Esophagus mucosa (tissue), 1 donor: Measurements from ENCODE around the gene ITGB2. TPM values are rescaled to one million over a fixed set of nuclear protein-coding genes. Genes with fewer than 3 reads are reported as not detected.

ENCODE experiments used
- ATAC-seq: fragments of 200-7000 bp; cut with Tn5 transposase; one replicate; pipeline ENCODE4 v1.9.1; 2020
- total RNA-seq: library from RNA; stranded (reverse); gene quantifications from one replicate; pipeline ENCODE4 v1.2.4, GENCODE V29; 2023
- donor health status: DM: yes; HTN: yes; CAD: no.

The ITGB2 gene
- total RNA-seq, 1 donor from 2014 or later = 7.1 TPM

DNA sequence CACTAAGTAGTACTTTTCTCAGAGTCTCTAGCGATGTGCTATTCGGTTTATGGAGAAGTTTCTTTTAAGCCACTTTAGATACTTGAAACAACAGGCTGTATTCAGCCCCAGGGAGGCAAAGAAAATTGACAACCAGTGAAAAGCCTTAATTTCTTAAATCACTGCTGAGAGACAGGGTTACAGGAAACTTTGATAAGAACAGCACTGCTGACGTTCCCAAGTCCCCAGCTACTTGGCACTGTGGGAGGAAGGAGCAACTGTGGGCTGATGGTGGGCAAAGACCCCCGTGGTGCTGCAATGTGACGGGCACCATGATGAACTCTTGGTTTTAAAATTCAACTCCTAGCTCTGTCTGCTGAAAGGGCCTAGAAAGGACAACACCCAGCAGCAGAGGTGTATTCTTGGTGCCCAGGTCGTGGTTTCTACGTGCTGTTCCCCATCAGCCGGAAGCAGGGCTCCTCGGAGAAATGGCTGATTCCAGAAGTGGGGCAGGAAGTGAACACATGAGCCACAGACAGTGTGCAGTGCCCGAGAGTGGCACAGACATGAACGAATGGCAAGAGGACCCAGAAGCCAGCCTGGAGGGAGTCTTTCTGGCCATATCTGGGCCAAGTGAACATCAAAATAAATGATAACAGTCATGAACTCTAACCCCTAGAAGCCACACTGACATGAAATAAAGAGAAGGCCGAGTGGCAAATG is 52.5 kb downstream of the ITGB2 start:
- ATAC-seq = no peak

DNA sequence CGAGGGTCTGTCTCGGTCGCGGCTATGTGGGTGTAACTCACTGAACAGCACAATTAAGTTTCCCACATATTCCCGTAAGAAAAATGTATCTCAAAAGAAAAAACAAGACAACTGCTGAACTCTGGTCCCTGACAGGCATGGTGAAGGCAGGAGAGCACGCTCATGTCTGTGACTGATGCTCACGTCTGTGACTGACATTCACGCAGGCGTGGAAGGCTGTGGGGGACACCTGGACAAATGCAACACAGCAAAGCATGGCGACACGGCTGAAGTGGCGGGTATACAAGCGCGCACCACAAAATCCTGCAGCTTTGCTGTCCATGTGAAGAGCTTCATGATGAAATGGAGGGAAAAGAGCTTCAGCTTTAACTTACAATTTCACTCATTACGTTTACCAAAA is 53.2 kb downstream of the ITGB2 start:
- ATAC-seq = no peak

DNA sequence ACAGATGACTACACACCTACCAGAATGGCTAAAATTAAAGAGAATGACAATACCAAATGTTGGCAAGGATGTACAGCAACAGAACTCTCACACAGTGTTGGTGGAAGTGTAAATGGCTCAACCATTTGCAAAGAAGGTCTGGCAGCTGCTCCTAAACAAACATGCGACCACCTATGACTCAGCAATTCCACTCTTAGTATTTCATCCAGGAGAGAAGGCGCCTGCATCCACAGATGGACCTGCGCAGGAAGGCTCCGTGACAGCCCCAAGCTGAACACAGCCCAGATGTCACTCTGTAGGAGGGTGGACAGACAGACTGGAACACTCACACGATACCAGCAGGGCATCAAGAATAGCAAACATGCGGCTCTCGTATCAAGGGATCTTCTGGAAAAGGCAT is 53.9 kb downstream of the ITGB2 start:
- no peak for ATAC-seq

DNA sequence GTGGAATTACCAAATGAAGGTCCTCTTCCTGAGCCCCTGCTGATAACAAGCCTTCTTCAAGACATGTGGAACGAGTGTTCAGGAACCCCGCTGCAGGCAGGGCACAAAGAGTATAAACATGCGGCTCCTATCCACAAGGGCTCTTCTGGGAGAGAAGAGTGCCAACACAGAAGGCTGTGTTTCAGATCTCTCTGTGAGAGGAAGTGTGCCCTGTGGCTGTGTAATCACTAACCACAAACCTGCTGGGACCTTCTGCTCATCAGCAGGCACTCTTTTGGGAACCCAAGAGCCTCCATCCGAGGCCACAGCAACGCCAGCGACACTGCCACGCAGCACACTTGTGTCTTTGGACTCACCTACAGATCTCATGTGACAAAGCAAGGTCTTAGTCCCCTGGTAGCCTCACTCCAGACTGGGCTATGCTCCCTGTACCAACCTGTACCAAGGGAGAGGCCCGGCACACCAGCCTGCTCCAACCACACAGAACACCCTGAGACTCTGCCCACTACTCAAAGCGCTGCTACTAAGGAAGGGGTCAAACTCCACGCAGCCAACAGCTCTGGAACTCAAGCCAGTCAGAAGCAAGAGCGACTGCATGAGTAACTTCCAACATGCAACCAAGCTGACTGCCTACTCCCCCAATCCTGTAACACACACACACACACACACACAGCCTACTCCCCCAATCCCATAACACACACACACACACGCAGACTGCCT is 55.0 kb downstream of the ITGB2 start:
- no peak for ATAC-seq

DNA sequence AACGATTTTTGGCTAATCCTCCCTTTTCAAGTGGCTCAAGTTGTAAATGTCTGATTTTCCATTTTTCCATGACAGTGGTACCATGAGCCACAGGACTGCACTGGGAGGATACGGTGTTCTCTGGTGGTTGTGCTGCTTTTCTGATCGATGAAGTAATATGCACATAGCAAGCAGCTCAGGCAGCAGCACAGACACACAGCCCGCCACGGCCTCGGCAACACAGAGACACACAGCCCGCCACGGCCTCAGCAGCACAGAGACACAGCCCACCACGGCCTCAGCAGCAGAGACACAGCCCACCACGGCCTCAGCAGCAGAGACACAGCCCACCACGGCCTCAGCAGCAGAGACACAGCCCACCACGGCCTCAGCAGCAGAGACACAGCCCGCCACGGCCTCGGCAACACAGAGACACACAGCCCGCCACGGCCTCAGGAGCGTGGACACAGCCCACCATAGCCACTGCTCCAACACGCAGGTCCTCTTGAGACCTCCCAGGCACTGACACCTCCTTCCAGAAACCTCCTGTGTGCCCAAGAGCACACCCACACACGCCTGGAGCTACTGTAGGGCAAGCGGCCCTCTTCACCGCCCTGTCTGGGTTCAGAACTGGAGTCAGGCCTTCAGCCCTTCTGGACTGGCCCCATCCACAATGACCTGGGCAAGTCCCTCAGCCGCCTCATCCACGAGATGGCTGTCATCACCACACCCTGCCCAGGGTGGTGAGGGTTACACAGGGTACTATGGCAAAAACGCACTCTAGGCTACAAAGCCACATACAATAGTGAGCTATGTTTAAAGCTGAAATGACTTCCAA is 57.6 kb downstream of the ITGB2 start:
- ATAC-seq = no peak

DNA sequence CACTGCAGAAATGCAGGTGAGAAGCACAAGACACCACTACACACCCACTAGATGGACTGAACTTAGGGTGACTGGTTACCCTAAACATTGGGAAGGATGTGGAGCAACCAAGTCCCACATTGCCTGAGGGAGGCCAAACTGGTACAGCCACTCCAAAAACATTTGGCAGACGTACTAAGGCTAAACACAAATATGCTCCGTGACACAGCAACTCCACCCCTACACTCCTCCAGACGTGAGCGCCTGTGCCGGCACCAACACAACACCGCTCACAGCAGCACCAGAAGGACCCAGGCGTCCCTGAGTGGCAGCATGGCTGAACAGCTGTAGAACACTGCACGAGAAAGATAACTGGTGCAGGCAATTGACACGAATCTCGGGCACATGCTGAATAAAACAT is 61.9 kb downstream of the ITGB2 start:
- ATAC-seq = peak; percentile 90

DNA sequence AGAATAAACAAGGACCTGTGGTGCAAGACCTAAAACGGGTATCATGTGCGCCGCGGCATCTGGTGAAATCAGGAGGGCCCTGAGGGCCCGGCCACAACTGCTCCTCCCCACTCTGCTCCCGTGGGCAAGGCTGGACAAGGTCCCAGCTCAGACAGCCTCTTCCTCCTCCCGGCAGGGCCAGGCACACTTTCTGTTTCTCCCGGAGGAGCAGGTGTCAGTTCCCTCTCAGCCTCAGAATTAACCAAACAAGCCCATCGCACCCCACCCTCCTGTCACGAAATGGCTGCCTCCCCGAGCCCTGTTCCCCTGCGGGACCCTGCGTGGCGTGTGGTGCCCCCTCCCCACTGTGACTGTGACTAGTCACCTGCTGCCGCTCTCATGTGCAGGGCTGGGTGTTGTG is 62.4 kb downstream of the ITGB2 start:
- peak; percentile 21 for ATAC-seq

DNA sequence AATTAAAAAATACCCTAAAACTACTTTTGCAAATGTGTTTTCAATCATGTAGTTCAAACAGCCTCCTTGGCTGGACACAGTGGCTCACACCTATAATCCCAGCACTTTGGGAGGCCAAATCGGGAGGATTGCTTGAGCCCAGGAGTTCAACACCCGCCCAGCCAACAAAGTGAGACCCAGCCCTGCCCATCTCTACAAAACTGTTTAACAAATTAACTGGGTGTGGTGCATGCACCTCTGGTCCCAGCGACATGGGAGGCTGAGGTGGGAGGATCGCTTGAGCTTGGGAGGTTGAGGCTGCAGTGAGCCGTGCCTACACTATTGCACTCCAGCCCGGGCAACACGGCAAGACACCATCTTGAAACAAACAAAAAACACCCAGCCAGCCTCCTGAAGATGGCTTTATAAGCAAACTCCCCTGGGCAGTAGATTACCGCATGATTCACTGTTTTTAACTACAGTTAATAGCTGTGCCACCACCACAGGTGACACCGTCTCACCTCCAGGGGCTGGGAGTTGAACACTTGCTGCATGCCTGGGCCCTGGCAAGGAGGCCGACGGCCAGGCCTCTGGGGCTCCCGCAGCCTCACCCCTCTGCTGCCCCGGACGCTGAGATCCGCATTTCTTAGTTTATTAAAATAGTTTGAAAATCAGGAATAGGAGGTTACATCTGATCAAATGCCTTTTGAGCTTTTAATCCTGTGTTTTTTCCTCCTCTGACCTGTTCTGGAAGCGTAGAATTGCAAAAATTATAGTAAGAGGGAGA is 63.4 kb downstream of the ITGB2 start:
- no peak for ATAC-seq

DNA sequence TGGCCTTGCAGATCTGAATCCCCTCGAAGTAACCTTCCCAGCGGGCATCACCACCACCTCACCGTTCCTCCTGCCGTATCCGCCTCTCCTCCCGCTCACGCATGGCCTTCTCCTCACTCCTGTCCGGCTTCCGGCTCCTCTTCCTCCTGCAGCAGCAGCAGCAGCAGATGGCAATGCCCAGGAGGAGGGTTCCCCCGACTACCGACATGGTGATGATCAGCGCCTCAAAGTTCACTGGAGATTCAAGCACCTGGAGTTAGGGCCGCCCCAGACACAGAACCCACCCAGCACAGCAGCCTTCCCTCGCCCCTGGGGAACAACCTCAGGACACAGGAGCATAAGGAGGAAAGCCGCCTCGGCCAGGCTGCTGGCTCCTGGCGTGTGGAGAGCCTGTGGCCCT is 64.6 kb downstream of the ITGB2 start:
- no peak for ATAC-seq

DNA sequence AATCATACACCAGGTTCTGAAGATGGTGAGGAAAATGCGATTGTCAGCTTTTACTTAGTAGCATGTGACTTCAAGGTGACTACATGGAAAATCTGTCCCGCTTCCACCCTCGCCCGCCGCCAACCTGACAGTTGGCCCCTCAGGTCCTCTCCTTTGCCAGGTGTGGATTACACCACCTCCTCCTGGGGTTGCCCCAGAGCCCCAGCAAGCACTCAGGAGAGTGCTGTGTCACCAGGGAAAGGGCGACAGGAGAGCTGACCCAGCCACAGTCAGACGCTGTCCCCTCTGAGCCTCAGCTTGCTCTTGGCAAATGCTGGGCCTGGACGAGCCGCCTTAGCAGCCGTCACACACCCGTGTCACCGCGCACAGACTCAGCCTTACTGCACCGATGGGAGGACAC is 65.1 kb downstream of the ITGB2 start:
- ATAC-seq = no peak

DNA sequence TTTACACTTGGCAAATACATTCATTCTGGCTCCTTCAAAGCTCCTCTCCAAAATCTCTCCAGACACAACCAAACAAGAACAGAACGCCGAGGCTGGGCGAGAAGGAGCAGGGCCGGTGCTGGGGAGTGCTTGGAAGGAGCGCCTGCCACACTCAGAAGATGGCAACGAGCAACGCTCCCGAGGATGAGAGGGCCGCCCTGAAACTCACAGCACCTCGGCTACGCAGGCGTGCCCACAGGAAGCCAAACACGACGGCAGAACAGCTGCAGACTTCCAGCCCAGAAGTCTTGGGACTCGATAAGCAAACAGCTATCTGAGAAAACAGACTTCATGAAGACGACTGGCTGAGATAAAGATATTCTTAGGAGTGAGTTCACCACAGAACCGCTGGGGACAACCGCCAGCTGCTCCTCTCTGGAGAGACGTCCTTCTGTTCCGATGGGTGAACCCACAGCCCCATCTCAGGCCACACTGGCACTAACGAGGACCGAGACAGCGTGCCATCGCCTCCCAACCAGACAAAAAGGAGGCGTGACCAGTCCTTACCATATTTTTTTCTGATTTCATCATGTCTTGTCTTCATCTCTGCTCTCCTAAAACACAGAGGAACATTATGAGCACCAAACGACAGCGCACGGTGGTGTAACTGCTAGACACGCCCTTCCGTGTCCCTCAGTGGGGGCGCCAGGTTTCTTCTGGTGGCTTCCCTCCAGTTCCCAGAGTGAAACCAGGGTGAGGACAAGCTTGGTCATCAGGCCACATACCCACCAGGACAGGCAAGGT is 65.8 kb downstream of the ITGB2 start:
- ATAC-seq = no peak

DNA sequence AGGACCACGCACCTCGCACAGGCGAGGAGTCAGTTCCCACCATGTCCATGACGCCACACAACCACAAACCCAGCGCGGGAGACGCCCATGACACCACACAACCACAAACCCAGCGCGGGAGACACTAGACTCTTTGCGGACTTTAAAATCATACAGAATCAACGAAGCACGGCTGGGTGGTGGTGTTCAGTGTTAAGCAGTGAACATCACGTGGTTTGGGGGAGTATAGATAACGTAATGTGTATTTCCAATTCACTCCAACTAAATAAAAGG is 66.4 kb downstream of the ITGB2 start:
- ATAC-seq = no peak

DNA sequence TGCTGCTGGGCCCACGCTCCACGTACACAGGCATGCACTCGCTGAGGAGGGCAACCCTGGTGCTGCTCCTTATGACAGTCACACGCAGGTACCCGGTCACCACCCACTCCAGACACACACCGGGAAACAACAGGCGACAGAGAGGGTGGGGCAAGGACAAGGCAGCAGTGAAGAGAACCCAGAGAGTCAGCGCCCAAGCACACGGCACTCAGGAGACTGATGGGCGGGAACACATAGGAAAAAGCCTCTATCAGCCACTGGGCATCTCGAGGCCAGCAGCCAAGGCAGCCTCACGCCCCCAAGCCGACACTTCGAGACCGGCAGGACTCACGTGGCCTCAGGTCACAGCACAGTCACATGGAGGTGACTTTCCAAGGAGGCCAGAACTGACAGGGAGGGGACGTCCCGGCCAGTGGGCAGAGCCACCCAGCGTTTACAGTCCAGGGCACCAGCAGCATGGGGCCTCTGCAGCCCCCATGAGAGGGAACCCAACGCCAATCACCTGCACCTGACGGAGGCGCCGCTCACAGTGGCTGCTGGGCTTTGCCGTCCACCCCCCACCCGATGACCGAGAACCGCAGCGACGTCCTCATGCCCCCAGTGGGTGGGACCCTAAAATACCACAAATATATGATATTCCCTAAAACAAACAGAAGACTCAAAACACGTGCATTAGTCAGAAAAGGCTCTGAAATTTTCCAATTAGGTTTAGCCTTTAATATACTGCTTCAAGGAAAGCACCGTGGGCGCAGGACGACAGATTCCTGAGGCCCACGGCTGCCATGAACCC is 66.9 kb downstream of the ITGB2 start:
- no peak for ATAC-seq

DNA sequence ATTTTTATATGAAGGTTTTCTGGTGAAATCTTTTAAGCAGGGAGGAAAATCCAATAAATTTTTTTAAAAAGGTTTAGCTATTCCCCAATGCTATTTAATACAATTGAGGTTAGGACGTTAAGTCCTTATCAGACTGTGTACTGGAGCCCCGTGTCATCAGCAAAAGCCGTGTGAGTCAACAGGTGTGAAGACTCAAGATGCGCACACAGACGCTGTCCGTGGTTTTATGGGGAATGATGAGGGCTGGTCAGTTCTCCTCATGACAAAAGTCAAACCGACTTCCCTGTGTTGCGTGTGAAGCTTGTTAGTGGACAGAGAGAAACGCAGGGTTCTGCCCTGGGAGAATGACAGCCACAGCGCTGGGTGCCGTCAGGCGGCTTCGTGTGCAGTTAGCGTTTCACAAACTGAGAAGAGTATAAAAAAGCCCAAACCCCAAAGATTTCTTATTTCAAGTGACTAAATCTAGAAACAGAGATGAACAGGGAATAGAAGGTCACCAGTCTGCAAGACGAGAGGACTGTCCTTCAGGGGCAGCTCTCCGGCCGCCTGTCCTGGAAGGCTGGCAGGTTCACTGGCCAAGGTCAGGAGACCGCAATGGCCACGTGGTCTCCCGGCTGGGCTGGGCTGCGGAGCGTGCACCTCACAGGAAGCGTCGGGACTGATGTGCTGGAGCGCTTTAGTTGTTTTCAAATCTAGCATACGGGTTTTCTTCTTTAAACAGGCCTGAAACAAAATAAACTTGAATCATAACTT is 69.6 kb downstream of the ITGB2 start:
- ATAC-seq = no peak

DNA sequence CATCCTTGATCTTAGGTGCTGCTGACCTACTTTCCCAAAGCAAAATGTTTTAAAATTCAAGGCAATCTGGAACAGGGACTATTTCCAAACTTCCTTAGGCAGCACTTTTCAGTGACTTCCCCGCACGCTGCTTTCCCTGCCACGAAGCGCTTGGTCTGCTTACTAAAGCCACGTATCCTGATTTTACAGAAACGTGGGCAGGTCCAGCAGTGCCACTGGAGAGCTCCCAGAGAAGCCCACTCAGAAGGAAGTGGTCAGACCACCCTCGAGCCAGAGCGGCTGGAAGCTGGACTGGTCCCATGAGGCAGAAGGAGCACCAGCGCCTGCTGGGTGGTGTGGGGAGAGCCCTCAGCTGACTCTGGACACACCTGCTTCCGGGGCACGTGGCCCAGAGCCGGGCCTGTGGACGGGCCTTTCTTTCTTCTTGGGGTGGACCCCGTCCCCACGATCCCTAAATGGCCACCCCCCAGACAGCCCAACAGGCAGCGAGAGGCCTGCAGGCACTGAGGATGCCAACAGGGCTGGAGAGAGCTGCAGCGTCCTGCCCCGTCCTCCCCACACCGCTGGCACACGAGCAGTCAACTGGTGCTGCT is 70.4 kb downstream of the ITGB2 start:
- ATAC-seq = no peak

DNA sequence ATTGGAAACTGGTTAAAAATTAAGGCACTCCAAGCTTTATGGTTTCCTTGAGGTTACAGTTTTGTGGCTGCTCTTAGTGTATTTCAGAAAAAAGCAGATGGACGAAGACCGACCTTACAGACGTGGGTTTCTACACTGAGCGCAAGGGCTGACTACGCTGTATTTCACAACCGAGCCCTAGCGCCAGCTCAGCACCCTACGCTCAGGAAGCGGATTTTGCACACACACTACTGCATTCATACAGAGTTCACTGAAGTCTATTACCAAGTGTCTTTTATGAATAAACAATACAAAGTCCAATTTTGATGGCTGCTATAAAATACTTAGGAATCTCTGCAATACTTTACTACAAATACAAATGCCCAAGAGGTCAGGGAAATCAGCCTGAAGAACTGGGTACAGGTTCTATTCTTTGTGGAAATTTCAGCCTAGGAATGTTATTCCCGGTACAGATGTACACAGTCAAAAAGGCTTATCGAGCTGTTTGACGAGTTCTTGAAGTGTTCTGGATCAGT is 71.0 kb downstream of the ITGB2 start:
- ATAC-seq = no peak

DNA sequence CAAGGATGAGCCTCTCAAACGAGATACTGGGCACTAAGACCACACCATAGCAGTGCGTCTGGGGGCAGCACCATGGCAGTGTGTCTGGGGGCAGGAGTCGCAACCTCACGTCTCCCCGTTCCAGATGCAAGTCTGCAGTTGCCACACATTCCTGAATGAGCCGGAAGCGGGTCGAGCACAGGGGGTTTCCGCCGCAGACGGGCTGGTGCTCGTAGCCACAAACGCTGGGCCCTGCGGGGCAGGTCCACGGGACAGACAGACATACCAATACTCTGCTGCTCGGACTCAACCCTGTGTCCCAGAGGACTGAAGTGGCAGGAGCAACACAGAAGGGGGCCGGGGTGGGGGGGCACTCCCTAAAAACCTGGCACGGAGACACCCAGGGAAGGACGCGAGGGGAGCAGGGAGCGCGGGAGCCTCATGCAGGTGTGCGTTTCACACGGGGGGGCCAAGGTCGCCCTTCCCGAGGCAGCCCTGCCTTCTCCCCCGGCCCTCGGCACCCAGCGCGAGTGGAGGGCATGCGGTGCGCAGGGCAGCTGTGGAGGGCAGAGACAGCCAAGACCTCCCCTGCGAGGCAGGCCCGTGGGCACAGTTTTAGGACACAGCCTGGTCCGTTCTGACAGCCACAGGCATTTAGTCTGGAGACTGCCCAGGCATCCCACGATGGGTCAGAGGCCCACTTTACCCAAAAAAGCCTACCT is 71.7 kb downstream of the ITGB2 start:
- ATAC-seq = no peak

DNA sequence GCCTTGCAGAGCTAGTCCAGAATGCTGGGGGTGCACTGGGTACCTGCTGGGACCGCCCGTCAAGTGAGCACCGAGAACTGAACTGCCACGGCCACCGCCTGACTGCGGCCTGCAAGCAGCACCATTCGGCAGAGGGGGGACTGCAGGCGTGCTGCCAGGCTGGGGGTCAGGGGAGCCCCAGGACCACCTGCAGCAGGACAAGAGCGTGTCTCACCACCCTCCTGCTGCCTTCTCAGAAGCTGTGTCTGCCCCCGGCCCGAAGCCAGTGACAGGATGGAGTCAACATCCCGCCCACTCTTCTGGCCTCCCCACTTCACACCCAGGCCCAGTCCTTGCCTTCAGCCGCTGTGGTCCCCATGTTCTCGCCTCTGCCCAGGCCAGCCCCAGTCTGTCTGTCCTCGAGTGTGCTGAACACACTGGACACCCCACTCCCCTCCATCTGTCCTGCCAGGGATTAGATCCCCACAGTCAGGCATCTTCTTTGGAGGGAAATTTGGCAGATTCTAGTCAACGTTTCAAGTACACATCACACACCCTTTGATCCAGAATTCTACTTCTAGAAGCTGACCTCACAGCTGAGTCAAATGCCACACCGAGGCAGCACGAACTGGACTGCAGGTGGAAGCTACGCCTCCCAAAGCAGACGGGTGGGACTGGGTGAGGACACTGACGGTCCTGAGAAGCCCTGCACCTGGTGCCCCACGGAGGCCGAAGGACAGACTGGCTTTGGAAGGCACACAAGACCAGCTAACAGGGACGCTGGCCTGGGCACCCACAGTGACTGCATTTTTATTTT is 73.2 kb downstream of the ITGB2 start:
- peak; percentile 2 for ATAC-seq
